A549 (cell line): Measurements from ENCODE around the gene POLR3B. TPM values are rescaled to one million over a fixed set of nuclear protein-coding genes. Genes with fewer than 3 reads are reported as not detected.

Experiments
- ATAC-seq, 2 experiments: fragments of 200-7000 bp in 1 of 2; fragments of >200 bp in 1 of 2; cut with Nextera tagmentation in 1 of 2; cut with Tn5 transposase in 1 of 2; 3 replicates each; pipeline versions ENCODE4 v1.8.0 to v1.9.1; 2018 to 2020; ENCODE audit warnings: mild to moderate bottlenecking in 1 of 2, moderate library complexity in 1 of 2
- CTCF ChIA-PET: fragments of 300-600 bp; sonication (Branson Sonifier 250); formaldehyde crosslinking; extraction: SDS; loops from one replicate; lab custom pipeline; 2021; ENCODE audit warnings: antibody characterized with exemption, inconsistent platforms; lab: Yijun Ruan, JAX
- POLR2A ChIA-PET: fragments of 350-600 bp; formaldehyde crosslinking; extraction: SDS; loops from one replicate; lab custom pipeline; 2021; ENCODE audit warnings: antibody characterized with exemption, inconsistent platforms; lab: Yijun Ruan, JAX
- DNase-seq, 2 experiments: peaks; one replicate each; pipeline versions ENCODE4 v3.0.0 to v3.0.0-alpha.2; 2011 to 2016; ENCODE audit warnings: low read depth in 1 of 2, low spot score in 1 of 2
- FAIRE-seq: peaks from 2 replicates; lab custom pipeline; 2011; peaks lifted over from hg19 to GRCh38; lab: Jason Lieb, UNC
- H3K27ac ChIP-seq, 2 experiments: fragments of >200 bp; sonication (Bioruptor Twin); formaldehyde crosslinking; 3 replicates each; pipeline ENCODE4 v1.5.1; 2016 to 2017
- H3K4me1 ChIP-seq: fragments of >200 bp; sonication (Bioruptor Twin); formaldehyde crosslinking; 3 replicates; pipeline ENCODE4 v1.6.1; 2016
- H3K4me2 ChIP-seq: fragments of >200 bp; sonication (Bioruptor Twin); formaldehyde crosslinking; 3 replicates; pipeline ENCODE4 v1.6.1; 2016
- H3K4me3 ChIP-seq: fragments of >200 bp; sonication (Bioruptor Twin); formaldehyde crosslinking; 3 replicates; pipeline ENCODE4 v1.5.1; 2016
- H3K9me3 ChIP-seq: fragments of >200 bp; sonication (Bioruptor Twin); formaldehyde crosslinking; 3 replicates; pipeline ENCODE4 v1.6.1; 2016
- ATOH8 ChIP-seq: fragments of 250-450 bp; sonication (Bioruptor Pico); IDR thresholded peaks from 2 replicates; pipeline ENCODE4 v1.5.0; 2020; ENCODE audit warnings: low read depth, mild to moderate bottlenecking, moderate library complexity
- CBX2 ChIP-seq: fragments of 200-600 bp; sonication (generic); IDR thresholded peaks from 2 replicates; pipeline ENCODE4 v1.6.1; 2016; ENCODE audit warnings: low read depth, mild to moderate bottlenecking, borderline replicate concordance
- CHD2 ChIP-seq: fragments of 150-350 bp; IDR thresholded peaks from 2 replicates; pipeline ENCODE4 v1.6.1; 2014; ENCODE audit warnings: low read length; ENCODE audit not compliant: partially characterized antibody
- CTCF ChIP-seq: fragments of >200 bp; sonication (Bioruptor Twin); formaldehyde crosslinking; IDR thresholded peaks from 3 replicates; pipeline ENCODE4 v1.5.1; 2016
- E2F6 ChIP-seq: IDR thresholded peaks from 2 replicates; pipeline ENCODE4 v1.6.1; 2012; ENCODE audit warnings: low read depth, borderline replicate concordance
- EHMT2 ChIP-seq: fragments of 200-600 bp; sonication (generic); IDR thresholded peaks from 2 replicates; pipeline ENCODE4 v1.6.1; 2016; ENCODE audit warnings: antibody characterized with exemption, low read depth, mild to moderate bottlenecking, moderate library complexity
- ELK1 ChIP-seq: fragments of 150-350 bp; IDR thresholded peaks from 2 replicates; pipeline ENCODE4 v1.6.1; 2014; ENCODE audit warnings: low read depth, mild to moderate bottlenecking, low read length
- ESRRA ChIP-seq: fragments of 150-350 bp; IDR thresholded peaks from 2 replicates; pipeline ENCODE4 v1.6.1; 2014; ENCODE audit warnings: mild to moderate bottlenecking, low read length, borderline replicate concordance
- FOSB ChIP-seq: fragments of 250-450 bp; sonication (Bioruptor Pico); IDR thresholded peaks from 2 replicates; pipeline ENCODE4 v1.5.0; 2020; ENCODE audit warnings: mild to moderate bottlenecking, moderate library complexity
- FOXS1 ChIP-seq: fragments of 250-450 bp; sonication (Bioruptor Pico); IDR thresholded peaks from 2 replicates; pipeline ENCODE4 v1.5.0; 2020; ENCODE audit warnings: mild to moderate bottlenecking, moderate library complexity
- GATA3 ChIP-seq: IDR thresholded peaks from 2 replicates; pipeline ENCODE4 v1.6.1; 2012; ENCODE audit warnings: borderline replicate concordance
- HOXA7 ChIP-seq: fragments of 250-450 bp; sonication (Bioruptor Pico); IDR thresholded peaks from 2 replicates; pipeline ENCODE4 v1.5.0; 2020; ENCODE audit warnings: mild to moderate bottlenecking, moderate library complexity
- KDM1A ChIP-seq: fragments of 200-600 bp; sonication (generic); IDR thresholded peaks from 2 replicates; pipeline ENCODE4 v1.6.1; 2016; ENCODE audit warnings: low read depth, mild to moderate bottlenecking
- MAX ChIP-seq: IDR thresholded peaks from 2 replicates; pipeline ENCODE4 v1.6.1; 2012
- MYC ChIP-seq: IDR thresholded peaks from 2 replicates; pipeline ENCODE4 v1.6.1; 2012; ENCODE audit warnings: mild to moderate bottlenecking, inconsistent platforms, low read length, improper control_type of control experiment, borderline replicate concordance
- NPAS2 ChIP-seq: fragments of 250-450 bp; sonication (Bioruptor Pico); IDR thresholded peaks from 2 replicates; pipeline ENCODE4 v1.8.0; 2022; ENCODE audit warnings: mild to moderate bottlenecking, moderate library complexity, borderline replicate concordance
- NR3C1 ChIP-seq: fragments of >200 bp; sonication (Bioruptor Twin); formaldehyde crosslinking; IDR thresholded peaks from 3 replicates; pipeline ENCODE4 v1.6.1; 2017
- PBX3 ChIP-seq: IDR thresholded peaks from 2 replicates; pipeline ENCODE4 v1.6.1; 2012
- REST ChIP-seq: fragments of 200-600 bp; sonication (generic); IDR thresholded peaks from 2 replicates; pipeline ENCODE4 v1.6.1; 2016; ENCODE audit warnings: antibody characterized with exemption, mild to moderate bottlenecking, moderate library complexity
- RFX5 ChIP-seq: fragments of 450-650 bp; IDR thresholded peaks from 2 replicates; pipeline ENCODE4 v1.7.1; 2014; ENCODE audit warnings: antibody characterized with exemption, mild to moderate bottlenecking, moderate library complexity
- RNF2 ChIP-seq: fragments of 200-600 bp; sonication (generic); IDR thresholded peaks from 2 replicates; pipeline ENCODE4 v1.6.1; 2016; ENCODE audit warnings: low read depth, mild to moderate bottlenecking, antibody characterized with exemption, moderate library complexity, borderline replicate concordance
- USF2 ChIP-seq: fragments of 450-650 bp; IDR thresholded peaks from 2 replicates; pipeline ENCODE4 v1.6.1; 2014; ENCODE audit warnings: antibody characterized with exemption
- WGBS: methylation state at CpG from one replicate; pipeline ENCODE4 v1.1.6; 2017; ENCODE audit errors: missing lambda C conversion rate; 5-methylcytosine and 5-hydroxymethylcytosine counted together
- polyA plus RNA-seq, 4 experiments: library from polyadenylated mRNA; depleted of rRNA in 3 of 4; stranded (reverse); fragments of >200 nt; fragmentation: RNase III in 1 of 4; extraction: RNeasy Plus Mini Kit Qiagen cat#74134 plus additional on column Dnase treatment in 1 of 4; gene quantifications; 2 replicates in 3 of 4; 3 replicates in 1 of 4; pipeline ENCODE4 v1.2.3, GENCODE V29; 2011 to 2017

POLR3B gene
- polyA plus RNA-seq, 2 of the 4 experiments (the other 2 are of a cell fraction), result 5.4 to 10.7 TPM

GRCh38 chr12:106416273-106416672 lies 58.7 kb downstream of the POLR3B start:
- 96% methylated on average over 2 of the region's 2 CpGs for WGBS
- no peak overlapping the region for H3K27ac ChIP-seq
- ChIA-PET CTCF (interaction anchor here (0.6 kb wide), 1 partner anchor 12 kb away, joined by 3 read pairs; no protein-coding TSS in a partner anchor), POLR2A (no interaction called here)
- ATAC-seq, result no peak
- TF ChIP-seq E2F6 (no peak), FOSB (CRISPR knock-in tag) (no peak), ATOH8 (CRISPR knock-in tag) (no peak), PBX3 (no peak), NPAS2 (CRISPR knock-in tag) (no peak), MAX (no peak), NR3C1 (no peak), CTCF (no peak), RFX5 (no peak), EHMT2 (no peak), USF2 (no peak), ELK1 (no peak), MYC (no peak), HOXA7 (no peak), KDM1A (no peak)
- H3K4me3 ChIP-seq, result no peak overlapping the region
- DNase-seq, result no peak
- peak; percentile 32 for FAIRE-seq
- H3K9me3 ChIP-seq, result no peaks in the 10 kb centered on the region
- H3K4me2 ChIP-seq, result no peak overlapping the region
- H3K4me1 ChIP-seq, result peaks cover 9% of the 10 kb centered on the region; the same call in 2 of the 3 replicates

- CTCF ChIA-PET, result interaction anchor here (1.3 to 2.4 kb wide), 3 partner anchors 25 to 501 kb away, joined by 3 to 8 read pairs (median 3); partner anchors contain the start of gene POLR3B
- Histone ChIP-seq H3K9me3 (no peaks in the 10 kb centered on the region), H3K4me2 (peak overlapping the region; percentile 45), H3K4me3 (no peak overlapping the region), H3K4me1 (peaks cover 9% of the 10 kb centered on the region; the same call in 2 of the 3 replicates), H3K27ac (no peak overlapping the region)
- FAIRE-seq, result peak; percentile 46
- POLR2A ChIA-PET, result no interaction called here
- WGBS, result 93% methylated on average over 7 of the region's 7 CpGs
- ATAC-seq, result no peak
- DNase-seq, result no peak
- TF ChIP-seq ESRRA, result no peak
- TF ChIP-seq FOXS1, result no peak
- no peak for TF ChIP-seq FOSB (CRISPR knock-in tag)
- no peak for TF ChIP-seq RNF2
- TF ChIP-seq ATOH8 (CRISPR knock-in tag), result no peak
- no peak for TF ChIP-seq GATA3
- TF ChIP-seq CBX2, result no peak
- TF ChIP-seq REST, result no peak
- TF ChIP-seq CHD2, result no peak
Observed at GRCh38 chr12:106417926-106418910, 60.7 kb downstream of the POLR3B start.
